T-helper 2 cell (primary cell): Measurements from ENCODE around the gene POLR2J.
"Not testable (repeated sequence)": the region's sequence is repeated elsewhere in the genome, so short reads cannot be mapped to it uniquely, and the experiment has no call there.

ENCODE experiments used
- DNase-seq, 5 experiments: peaks; one replicate each; pipeline versions ENCODE4 v3.0.0 to v3.0.0-alpha.2; 2012 to 2022

The POLR2J gene

GRCh38 chr7:102494473-102495149 is 15.9 kb upstream of the POLR2J start:
- DNase-seq, result not testable (repeated sequence)

- DNase-seq, result not testable (repeated sequence)
Measured at GRCh38 chr7:102494026-102494425, 15.3 kb upstream of the POLR2J start.

GRCh38 chr7:102493220-102493935 is 14.7 kb upstream of the POLR2J start:
- not testable (repeated sequence) for DNase-seq

- DNase-seq, result peak in 4 of 5 experiments; percentile 39 to 48 (median 45)
Measured at GRCh38 chr7:102490529-102491075, 11.9 kb upstream of the POLR2J start.

- not testable (repeated sequence) for DNase-seq
Measured at GRCh38 chr7:102484317-102484716, 5.6 kb upstream of the POLR2J start.

GRCh38 chr7:102481962-102482361 is 3.2 kb upstream of the POLR2J start:
- DNase-seq, result not testable (repeated sequence)

GRCh38 chr7:102479982-102480637 is 1.4 kb upstream of the POLR2J start:
- not testable (repeated sequence) for DNase-seq

- not testable (repeated sequence) for DNase-seq
Measured at GRCh38 chr7:102479209-102479584, 475 bp upstream of the POLR2J start.

GRCh38 chr7:102474736-102475435 is 3.8 kb downstream of the POLR2J start:
- DNase-seq, result not testable (repeated sequence)

- DNase-seq, result not testable (repeated sequence)
Measured at GRCh38 chr7:102474116-102474515, 4.6 kb downstream of the POLR2J start.

GRCh38 chr7:102473271-102473991 is 5.3 kb downstream of the POLR2J start:
- no peak for DNase-seq

- DNase-seq, result no peak
Measured at GRCh38 chr7:102472126-102473041, 6.3 kb downstream of the POLR2J start.

GRCh38 chr7:102471791-102472125 is 7.0 kb downstream of the POLR2J start:
- DNase-seq, result no peak

- DNase-seq, result no peak
Measured at GRCh38 chr7:102469972-102470825, 8.5 kb downstream of the POLR2J start.

- DNase-seq, result no peak
Measured at GRCh38 chr7:102469351-102469971, 9.3 kb downstream of the POLR2J start.

- no peak for DNase-seq
Measured at GRCh38 chr7:102468478-102469350, 10.0 kb downstream of the POLR2J start.

GRCh38 chr7:102467581-102468477 is 10.9 kb downstream of the POLR2J start:
- DNase-seq, result no peak
